OCI-M2 (cell line): Measurements from ENCODE around the gene RPL22L1.
"Not testable (repeated sequence)": the region's sequence is repeated elsewhere in the genome, so short reads cannot be mapped to it uniquely, and the experiment has no call there.

Experiments used
- DNase-seq: peaks from one replicate; lab custom pipeline; 2025; ENCODE audit not compliant: unreplicated experiment; lab: John Stamatoyannopoulos, UW

The RPL22L1 gene

DNA sequence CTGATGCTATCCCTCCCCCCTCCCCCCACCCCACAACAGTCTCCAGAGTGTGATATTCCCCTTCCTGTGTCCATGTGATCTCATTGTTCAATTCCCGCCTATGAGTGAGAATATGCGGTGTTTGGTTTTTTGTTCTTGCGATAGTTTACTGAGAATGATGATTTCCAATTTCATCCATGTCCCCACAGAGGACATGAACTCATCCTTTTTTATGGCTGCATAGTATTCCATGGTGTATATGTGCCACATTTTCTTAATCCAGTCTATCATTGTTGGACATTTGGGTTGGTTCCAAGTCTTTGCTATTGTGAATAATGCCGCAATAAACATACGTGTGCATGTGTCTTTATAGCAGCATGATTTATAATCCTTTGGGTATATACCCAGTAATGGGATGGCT is 8.7 kb upstream of the RPL22L1 start:
- DNase-seq: not testable (repeated sequence)

DNA sequence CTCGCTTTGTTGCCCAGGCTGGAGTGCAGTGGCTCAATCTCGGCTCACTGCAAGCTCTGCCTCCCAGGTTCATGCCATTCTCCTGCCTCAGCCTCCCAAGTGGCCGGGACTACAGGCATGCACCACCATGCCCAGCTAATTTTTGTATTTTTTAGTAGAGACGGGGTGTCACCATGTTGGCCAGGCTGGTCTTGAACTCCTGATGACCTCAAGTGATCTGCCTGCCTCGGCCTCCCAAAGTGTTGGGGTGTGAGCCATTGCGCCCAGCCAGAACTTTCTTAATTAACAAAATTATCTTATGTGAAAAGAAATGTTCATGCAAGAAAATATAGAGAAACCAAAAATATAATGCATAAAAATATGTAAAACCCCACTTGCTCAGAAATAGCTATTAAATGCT is 7.3 kb upstream of the RPL22L1 start:
- DNase-seq: not testable (repeated sequence)

DNA sequence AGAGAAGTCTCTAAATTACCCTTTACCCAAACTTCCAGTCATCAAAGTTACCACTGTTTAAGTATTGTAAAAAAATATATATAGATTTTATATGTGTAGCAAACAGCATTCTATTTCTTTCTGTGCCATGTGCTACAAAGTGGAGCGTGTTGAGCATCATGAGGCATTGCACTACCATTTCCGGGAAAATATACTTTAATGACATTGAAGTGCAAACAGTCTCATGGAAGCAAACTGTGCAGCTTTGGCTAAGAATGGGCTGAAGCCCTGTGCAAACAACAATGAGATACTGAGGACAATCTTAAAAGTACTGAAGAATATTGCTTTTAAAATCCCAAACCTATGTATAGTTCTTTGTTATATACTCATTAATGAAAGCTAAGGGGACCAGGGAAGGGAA is 6.5 kb upstream of the RPL22L1 start:
- DNase-seq: no peak

- no peak for DNase-seq
Observed at GRCh38 chr3:170869239-170869590, 780 bp downstream of the RPL22L1 start.

DNA sequence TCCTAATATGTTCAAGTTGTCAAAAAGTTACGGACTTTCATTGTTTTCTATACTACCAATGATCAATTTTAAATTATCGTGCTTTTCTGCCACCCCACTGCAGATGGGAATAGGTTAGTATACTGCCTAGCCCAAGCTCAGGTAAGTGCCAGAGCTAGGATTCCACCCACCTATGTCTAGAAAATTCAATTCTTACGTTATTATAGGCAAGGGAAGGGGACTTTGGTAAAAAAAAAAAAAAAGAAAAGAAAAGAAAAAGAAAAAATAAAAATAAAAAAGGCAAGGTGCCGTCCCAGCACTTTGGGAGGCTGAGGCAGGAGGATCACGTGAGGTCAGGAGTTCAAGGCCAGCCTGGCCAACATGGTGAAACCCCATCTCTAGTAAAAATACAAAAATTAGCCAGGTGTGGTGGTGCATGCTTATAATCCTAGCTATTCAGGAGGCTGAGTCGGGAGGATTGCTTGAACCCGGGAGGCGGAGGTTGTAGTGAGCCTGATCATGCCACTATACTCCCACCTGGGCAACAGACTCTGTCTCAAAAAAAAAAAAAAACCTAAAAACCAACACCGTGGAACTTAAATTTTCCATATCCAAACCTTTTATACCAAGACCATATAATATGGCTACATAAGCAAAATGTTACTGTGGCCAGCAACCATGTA is 1.3 kb downstream of the RPL22L1 start:
- no peak for DNase-seq

- no peak for DNase-seq
Observed at GRCh38 chr3:170867143-170867937, 2.7 kb downstream of the RPL22L1 start.

GRCh38 chr3:170866499-170866898 is 3.5 kb downstream of the RPL22L1 start:
- DNase-seq: no peak

DNA sequence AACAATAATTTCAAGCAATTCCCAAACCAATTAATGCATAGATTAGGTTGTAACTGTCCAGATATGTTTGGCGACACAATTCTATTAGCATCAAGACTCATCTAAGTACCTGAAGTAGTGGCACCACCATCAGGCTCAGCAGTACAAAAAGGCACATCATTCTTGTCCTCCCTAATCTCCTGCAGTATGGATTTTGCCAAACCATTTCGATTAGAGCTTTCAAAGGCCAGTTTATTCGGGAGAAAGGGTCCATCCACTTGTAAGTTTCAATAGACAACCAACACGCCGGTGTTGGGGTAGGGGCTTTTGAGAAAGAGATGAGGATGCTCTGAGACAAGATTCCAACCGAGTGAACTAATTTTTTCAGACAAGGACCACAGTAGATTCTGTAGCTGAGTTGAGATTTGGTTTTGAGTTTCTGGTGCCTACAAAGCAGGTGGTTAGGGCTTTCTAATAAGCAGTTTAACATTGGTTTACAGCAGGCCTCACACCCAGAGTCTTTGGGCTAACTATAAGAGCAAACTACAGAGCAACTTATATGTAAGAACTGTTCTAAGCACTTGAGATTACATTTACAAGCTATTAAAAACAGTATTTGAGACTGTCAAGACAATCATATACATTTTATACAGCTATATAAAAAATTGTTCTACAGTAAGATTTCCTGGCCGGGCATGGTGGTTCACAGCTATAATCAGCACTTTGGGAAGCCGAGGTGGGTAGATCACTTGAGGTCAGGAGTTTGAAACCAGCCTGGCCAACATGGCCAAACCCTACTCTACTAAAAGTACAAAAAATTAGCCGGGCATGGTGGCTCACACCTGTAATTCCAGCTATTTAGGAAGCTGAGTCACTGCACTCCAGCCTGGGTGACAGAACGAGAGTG is 4.5 kb downstream of the RPL22L1 start:
- DNase-seq: no peak

- no peak for DNase-seq
Observed at GRCh38 chr3:170864525-170865208, 5.3 kb downstream of the RPL22L1 start.

GRCh38 chr3:170863816-170864215 is 6.2 kb downstream of the RPL22L1 start:
- no peak for DNase-seq

DNA sequence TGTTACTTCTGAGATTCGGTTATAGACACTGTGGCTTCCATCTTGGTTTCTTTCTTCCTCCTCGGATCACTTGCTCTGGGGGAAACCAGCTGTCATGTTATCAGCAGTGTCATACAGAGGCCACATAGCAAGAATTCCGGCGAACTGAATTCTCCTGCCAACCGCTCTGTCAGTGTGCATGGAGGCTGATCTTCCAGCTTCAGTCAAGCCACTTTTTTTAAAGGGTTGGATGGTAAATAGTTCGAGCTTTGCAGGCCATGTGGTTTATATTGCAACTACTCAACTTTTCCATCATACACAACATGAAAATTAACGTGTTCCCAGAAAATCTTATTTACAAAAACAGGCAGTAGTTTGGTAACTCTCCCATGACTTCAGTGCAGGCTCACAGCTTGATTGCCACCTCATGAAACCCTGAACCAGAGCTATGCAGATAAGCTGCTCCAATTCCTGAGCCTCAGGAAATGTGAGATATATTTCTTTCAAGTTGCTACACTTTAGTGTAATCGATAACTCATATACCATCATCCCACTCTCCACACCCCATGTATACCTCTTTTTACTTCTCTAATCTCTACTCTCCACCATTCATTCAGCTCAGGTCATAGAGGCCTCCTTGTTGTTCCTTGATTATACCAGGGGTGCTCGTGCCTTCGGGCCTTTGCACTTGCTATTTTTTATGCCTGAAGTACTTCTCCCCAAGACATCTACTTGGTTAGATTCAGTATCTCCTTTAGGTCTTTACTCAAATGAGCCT is 7.2 kb downstream of the RPL22L1 start:
- DNase-seq: no peak

DNA sequence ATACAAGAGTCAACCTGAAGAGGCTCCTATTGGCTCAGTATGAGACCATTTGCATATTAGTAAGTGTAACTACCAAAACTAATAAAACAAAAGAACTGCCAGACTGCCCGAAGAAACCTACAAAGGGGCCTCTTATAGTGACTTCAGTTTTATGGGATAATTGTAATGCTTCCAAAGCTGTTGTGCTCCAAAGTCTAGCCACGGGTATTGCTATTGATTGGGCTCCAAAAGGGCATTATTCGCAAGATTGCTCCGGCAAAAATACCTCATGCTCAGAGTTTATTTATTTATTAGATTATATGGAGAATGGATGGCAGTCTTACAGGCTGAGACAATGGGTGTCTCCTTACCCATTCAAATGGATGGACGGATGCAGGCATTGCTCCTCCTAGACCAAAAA is 11.4 kb downstream of the RPL22L1 start:
- no peak for DNase-seq

DNA sequence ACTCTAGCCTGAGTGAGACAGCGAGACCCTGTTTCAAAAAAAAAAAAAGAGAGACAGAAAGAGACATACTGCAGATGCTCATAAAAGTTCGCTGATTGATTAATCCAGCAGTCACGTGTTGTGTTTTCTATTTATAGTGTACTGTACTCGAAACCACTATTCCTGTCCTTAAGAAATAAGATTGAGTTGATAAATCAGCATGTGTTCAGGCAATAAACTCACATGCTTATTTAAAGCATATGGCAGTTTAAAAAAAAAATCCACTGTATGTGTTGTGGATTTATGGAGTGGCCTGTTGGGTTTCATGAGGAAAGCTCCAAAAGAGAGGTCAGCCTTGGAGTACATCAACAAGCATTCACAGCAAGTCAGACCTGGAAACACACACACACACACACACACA is 17.7 kb downstream of the RPL22L1 start:
- DNase-seq: no peak

DNA sequence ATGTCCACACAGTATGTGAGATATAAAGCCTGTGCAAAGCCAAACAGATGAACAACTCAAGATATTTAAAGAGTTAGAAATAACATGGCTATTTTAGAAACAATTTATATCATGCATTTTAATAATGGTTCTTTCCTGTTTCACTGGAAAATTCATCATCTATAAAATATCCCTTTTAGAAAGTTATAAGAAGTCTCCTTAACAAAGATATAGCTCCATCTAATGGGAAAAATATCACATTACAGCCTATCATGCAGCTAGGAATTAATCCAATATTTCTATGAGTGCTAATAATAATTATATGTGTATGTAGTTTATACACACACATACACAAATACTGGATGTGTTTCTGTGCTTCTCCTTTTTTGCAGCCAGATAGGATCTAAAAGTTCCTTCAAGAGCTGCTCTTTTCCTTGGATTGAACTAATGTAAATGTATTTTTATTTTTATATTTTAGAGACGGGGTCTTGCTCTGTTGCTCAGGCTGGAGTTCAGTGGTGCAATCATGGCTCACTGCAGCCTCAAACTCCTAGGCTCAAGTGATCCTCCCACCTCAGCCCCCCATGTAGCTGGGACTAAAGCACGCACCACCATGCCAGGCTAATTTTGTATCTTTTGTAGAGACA is 21.6 kb downstream of the RPL22L1 start:
- DNase-seq: no peak

GRCh38 chr3:170844377-170844776 is 25.6 kb downstream of the RPL22L1 start:
- no peak for DNase-seq

DNA sequence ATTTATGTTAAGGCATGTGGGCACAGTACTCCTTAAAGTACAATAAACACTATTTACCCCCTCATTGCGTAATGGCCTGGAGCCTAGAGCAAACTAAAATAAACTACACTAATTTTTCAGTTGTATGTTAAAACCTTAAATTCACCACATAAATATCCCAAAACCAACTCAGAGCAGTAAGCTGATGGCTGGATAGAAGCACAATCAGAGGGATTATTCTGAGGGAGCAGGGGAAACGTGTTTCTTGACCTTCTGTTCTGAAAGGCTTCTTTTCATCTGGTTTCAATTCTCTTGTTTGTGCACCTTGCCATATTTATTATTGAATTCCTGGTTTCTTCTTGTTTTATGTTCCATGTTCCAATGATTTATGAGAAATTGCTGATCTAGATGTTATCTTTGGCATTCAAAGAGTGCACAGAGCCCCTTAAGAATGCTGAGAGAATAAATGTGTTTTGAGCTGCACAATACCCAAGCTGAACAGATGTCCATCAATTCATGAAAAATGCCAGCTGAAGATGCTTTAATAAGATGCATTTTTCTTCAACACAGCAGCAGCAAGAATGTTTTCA is 29.6 kb downstream of the RPL22L1 start:
- DNase-seq: no peak

GRCh38 chr3:170839518-170840100 is 30.4 kb downstream of the RPL22L1 start:
- DNase-seq: no peak

GRCh38 chr3:170836491-170836890 is 33.5 kb downstream of the RPL22L1 start:
- no peak for DNase-seq

- no peak for DNase-seq
Observed at GRCh38 chr3:170835336-170835735, 34.7 kb downstream of the RPL22L1 start.
